ENCODE data around the gene RDM1.

DNA sequence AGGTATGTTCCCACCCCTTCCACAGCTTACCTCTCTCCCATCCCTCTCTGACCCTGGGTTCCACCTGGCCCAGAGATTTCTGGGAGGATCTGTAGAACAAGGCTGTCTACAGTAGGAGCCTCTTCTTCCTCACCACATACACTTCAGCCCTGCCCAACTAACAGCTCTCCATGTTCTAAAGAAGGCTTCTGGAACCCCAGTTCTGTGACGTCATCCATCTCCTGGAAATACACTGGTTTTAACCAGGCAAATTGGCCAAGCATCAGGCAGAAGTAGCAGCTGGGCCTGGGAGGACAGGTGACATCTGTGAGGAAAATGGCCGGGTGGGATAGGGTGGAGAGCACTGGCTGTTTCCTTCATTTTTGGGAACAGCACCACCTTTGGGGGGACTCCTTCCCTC, 13.0 kb upstream of the RDM1 start, which contains the start of gene LYZL6:
- TF ChIP-seq, protein P1, sequence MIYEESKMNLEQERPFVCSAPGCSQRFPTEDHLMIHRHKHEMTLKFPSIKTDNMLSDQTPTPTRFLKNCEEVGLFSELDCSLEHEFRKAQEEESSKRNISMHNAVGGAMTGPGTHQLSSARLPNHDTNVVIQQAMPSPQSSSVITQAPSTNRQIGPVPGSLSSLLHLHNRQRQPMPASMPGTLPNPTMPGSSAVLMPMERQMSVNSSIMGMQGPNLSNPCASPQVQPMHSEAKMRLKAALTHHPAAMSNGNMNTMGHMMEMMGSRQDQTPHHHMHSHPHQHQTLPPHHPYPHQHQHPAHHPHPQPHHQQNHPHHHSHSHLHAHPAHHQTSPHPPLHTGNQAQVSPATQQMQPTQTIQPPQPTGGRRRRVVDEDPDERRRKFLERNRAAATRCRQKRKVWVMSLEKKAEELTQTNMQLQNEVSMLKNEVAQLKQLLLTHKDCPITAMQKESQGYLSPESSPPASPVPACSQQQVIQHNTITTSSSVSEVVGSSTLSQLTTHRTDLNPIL (CRISPR knock-in tag; IDR thresholded peaks at IDR 0.05; ENCODE audit: low read depth), result no peak
- TF ChIP-seq PPARA (CRISPR knock-in tag; IDR thresholded peaks at IDR 0.05; ENCODE audit: borderline replicate concordance) (no peak), ESRRG (CRISPR knock-in tag; IDR thresholded peaks at IDR 0.05) (no peak)
- TF ChIP-seq, protein P2, sequence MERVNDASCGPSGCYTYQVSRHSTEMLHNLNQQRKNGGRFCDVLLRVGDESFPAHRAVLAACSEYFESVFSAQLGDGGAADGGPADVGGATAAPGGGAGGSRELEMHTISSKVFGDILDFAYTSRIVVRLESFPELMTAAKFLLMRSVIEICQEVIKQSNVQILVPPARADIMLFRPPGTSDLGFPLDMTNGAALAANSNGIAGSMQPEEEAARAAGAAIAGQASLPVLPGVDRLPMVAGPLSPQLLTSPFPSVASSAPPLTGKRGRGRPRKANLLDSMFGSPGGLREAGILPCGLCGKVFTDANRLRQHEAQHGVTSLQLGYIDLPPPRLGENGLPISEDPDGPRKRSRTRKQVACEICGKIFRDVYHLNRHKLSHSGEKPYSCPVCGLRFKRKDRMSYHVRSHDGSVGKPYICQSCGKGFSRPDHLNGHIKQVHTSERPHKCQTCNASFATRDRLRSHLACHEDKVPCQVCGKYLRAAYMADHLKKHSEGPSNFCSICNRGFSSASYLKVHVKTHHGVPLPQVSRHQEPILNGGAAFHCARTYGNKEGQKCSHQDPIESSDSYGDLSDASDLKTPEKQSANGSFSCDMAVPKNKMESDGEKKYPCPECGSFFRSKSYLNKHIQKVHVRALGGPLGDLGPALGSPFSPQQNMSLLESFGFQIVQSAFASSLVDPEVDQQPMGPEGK (CRISPR knock-in tag; IDR thresholded peaks at IDR 0.05; ENCODE audit: borderline replicate concordance), result no peak

Data from SK-N-SH treated with all-trans-retinoic acid at 6 μM for 48 hours (cell line).